Omental fat pad (tissue), 4 donors: ENCODE data around the gene P2RY1. TPM values are rescaled to one million over a fixed set of nuclear protein-coding genes. Genes with fewer than 3 reads are reported as not detected.

Source experiments
- ATAC-seq: fragments of 150-250 bp; one replicate; pipeline ENCODE4 v1.9.1; 2016; ENCODE audit warnings: mild to moderate bottlenecking, moderate library complexity; ENCODE audit not compliant: low FRiP score
- DNase-seq: peaks from one replicate; pipeline ENCODE4 v3.0.0-alpha.2; 2019; ENCODE audit warnings: low spot score
- total RNA-seq, 4 donors: library from RNA; depleted of rRNA; stranded (reverse); fragments of >200 nt; gene quantifications; one replicate each; pipeline ENCODE4 v1.1.0, GENCODE V29; 2016
- TF ChIP-seq, protein P1 (sequence below), 3 donors: fragments of 450-650 bp; IDR thresholded peaks; one replicate each; pipeline ENCODE4 v1.5.1; 2016 to 2017; ENCODE audit warnings: antibody characterized with exemption in 3 of 3, mild to moderate bottlenecking in 3 of 3, moderate library complexity in 2 of 3

The P2RY1 gene
- total RNA-seq, 4 donors from 2014 or later: 2.7 to 6.0 (median 5.1) TPM

DNA sequence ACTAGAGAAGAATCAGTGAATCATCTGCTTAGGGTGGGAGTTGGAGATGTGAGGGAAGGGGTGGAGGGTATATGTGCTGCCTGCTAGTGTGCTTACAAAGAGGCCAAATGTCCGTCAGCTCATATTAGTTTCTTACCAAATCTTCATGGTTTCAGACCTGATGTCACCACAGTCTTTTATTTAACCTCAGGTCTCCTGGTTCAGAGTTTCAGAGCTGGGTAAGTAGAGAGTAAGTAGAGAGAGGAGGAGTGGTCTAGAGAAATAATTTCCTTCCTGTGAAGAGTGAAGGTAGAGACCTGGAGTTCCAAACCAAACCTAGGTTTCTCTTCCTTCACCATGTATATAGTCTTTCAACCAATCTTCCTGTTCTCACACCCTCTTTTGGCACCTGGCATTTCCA lies 17.5 kb upstream of the P2RY1 start:
- no peak for ATAC-seq
- no peak for DNase-seq

DNA sequence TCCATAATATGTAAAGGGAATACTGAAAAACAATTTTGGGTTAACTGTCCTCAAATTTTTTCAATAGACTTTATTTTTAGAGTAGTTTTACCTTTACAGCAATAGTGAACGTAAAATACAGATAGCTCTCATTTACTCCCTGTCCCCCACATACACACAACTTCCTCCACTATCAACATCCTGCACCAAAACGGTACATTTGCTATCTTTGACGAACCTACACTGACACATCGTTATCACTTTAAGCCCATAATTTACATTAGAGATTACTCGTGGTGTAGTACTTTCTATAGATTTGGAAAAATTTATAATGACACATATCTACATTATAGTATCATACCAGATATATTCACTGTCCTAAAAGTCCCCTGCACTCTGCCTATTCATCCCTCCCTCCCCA lies 16.9 kb upstream of the P2RY1 start:
- no peak for DNase-seq
- no peak for ATAC-seq

More for the DNA sequence above, 17.5 kb upstream of the P2RY1 start:
- TF ChIP-seq, protein P1, sequence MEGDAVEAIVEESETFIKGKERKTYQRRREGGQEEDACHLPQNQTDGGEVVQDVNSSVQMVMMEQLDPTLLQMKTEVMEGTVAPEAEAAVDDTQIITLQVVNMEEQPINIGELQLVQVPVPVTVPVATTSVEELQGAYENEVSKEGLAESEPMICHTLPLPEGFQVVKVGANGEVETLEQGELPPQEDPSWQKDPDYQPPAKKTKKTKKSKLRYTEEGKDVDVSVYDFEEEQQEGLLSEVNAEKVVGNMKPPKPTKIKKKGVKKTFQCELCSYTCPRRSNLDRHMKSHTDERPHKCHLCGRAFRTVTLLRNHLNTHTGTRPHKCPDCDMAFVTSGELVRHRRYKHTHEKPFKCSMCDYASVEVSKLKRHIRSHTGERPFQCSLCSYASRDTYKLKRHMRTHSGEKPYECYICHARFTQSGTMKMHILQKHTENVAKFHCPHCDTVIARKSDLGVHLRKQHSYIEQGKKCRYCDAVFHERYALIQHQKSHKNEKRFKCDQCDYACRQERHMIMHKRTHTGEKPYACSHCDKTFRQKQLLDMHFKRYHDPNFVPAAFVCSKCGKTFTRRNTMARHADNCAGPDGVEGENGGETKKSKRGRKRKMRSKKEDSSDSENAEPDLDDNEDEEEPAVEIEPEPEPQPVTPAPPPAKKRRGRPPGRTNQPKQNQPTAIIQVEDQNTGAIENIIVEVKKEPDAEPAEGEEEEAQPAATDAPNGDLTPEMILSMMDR (IDR thresholded peaks at IDR 0.05): no peak

DNA sequence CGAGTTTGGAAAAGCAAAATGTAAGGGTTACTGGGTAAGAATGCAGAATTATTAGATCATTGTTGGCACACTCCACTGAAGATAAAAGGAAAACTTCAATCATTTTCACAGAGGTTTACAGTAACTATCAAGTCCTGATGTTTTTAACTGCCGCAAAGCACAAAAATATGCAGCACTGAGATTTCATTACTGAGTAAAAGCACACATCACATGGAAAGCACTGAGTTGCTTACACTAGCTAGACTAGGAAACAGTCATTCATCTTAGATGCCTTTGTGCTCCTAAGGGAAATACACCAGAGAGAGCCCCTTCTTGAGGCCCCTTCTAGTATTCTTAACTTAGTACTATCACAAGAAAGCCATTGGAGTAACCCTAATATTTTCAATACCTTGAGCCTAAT lies 11.8 kb upstream of the P2RY1 start:
- TF ChIP-seq, protein P1 (IDR thresholded peaks at IDR 0.05): no peak
- no peak for DNase-seq
- peak; percentile 51 for ATAC-seq

More for the DNA sequence above, 16.9 kb upstream of the P2RY1 start:
- TF ChIP-seq, protein P1 (IDR thresholded peaks at IDR 0.05): no peak

- no peak for ATAC-seq
- TF ChIP-seq, protein P1 (IDR thresholded peaks at IDR 0.05): no peak
- no peak for DNase-seq
Measured at GRCh38 chr3:152823781-152824180, 11.2 kb upstream of the P2RY1 start.

DNA sequence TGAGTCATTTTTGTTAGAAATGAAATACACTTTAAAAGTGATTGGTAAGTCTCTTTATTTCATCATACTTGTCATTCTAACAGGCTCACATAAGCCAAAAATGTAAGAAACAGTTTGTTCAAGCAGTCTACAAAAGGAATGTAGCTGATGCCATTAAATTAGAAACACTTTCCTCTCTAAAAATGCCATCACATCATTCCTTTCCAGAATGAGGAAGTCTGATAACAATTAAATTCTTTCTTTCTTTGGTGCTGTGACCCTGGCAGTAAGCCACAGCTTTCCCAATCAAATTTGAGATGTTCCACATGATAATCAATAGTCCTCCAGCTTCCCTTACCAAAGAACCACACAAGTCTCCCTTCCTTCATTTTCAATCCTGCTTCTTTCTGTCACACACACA lies 9.4 kb upstream of the P2RY1 start:
- TF ChIP-seq, protein P1 (IDR thresholded peaks at IDR 0.05): no peak
- ATAC-seq: no peak

DNA sequence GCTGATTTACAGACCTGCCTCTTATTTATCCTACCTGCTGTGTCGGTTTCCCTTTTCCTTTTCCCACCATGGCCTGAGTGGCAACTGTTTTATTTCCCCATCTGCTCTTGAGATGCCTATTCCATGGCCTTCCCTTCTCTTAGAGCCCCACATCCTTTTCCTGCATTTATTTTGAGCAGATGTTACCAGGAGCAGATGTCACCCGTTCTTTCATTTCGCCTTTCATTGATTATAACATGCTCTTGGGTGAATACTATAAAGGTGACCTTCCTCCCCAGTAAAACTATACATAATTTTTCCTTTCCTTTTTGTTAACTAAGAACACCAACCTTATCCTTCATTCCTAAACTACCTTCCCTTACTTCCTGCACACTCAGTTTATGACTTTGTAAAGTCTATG lies 8.5 kb upstream of the P2RY1 start:
- TF ChIP-seq, protein P1 (IDR thresholded peaks at IDR 0.05): no peak
- DNase-seq (no peak), ATAC-seq (no peak)

More for the DNA sequence above, 9.4 kb upstream of the P2RY1 start:
- DNase-seq: no peak

GRCh38 chr3:152827313-152827712 lies 7.6 kb upstream of the P2RY1 start:
- DNase-seq (no peak), ATAC-seq (no peak)
- TF ChIP-seq, protein P1 (IDR thresholded peaks at IDR 0.05): no peak
